IPS DF 19.7 (cell line): ENCODE data around the gene IP6K1.
A peak's percentile ranks its signal among the peaks of the same experiment; 100 is the strongest.
"Not testable (repeated sequence)": the region's sequence is repeated elsewhere in the genome, so short reads cannot be mapped to it uniquely, and the experiment has no call there.

ENCODE experiments used
- DNase-seq: peaks from one replicate; pipeline ENCODE4 v3.0.0-alpha.2; 2013; ENCODE audit warnings: low read depth, low spot score

Gene IP6K1

GRCh38 chr3:49689046-49689907 is 97.1 kb downstream of the IP6K1 start, which contains the start of the genes MST1 and RNF123:
Gene MST1 (minus strand): TSS chr3:49689474. CDS start chr3:49688691, 783 bp downstream.
Gene RNF123 (plus strand): TSS chr3:49689557. CDS start chr3:49691166, 1,609 bp downstream.
- DNase-seq: peak; percentile 84

GRCh38 chr3:49688338-49689045 is 97.8 kb downstream of the IP6K1 start:
- DNase-seq: not testable (repeated sequence)

- DNase-seq: not testable (repeated sequence)
These were observed 98.9 kb downstream of the IP6K1 start for GRCh38 chr3:49687424-49687795.

- not testable (repeated sequence) for DNase-seq
These were observed 99.4 kb downstream of the IP6K1 start for GRCh38 chr3:49686769-49687423.

GRCh38 chr3:49686346-49686745 is 100.0 kb downstream of the IP6K1 start:
- DNase-seq: peak; percentile 75

- DNase-seq: not testable (repeated sequence)
These were observed 100.5 kb downstream of the IP6K1 start for GRCh38 chr3:49685846-49686245.

- DNase-seq: not testable (repeated sequence)
These were observed 101.2 kb downstream of the IP6K1 start for GRCh38 chr3:49685103-49685502.

- DNase-seq: not testable (repeated sequence)
These were observed 101.9 kb downstream of the IP6K1 start for GRCh38 chr3:49684453-49684852.

GRCh38 chr3:49683162-49683561 is 103.2 kb downstream of the IP6K1 start:
- DNase-seq: no peak

- DNase-seq: no peak
These were observed 104.8 kb downstream of the IP6K1 start for GRCh38 chr3:49681543-49681942.

- no peak for DNase-seq
These were observed 105.2 kb downstream of the IP6K1 start for GRCh38 chr3:49681232-49681522.

- DNase-seq: no peak
These were observed 105.7 kb downstream of the IP6K1 start for GRCh38 chr3:49680493-49681231.

- no peak for DNase-seq
These were observed 110.4 kb downstream of the IP6K1 start for GRCh38 chr3:49675912-49676311.

- no peak for DNase-seq
These were observed 111.8 kb downstream of the IP6K1 start for GRCh38 chr3:49674497-49674983.
